Heart left ventricle (tissue), 16 donors: ENCODE results near the gene RANBP17. TPM values are rescaled to one million over a fixed set of nuclear protein-coding genes. Genes with fewer than 3 reads are reported as not detected.

Source experiments
- ATAC-seq, 4 donors: fragments of 200-7000 bp; cut with Tn5 transposase; one replicate each; pipeline ENCODE4 v1.9.1; 2020 to 2022; ENCODE audit warnings: moderate library complexity in 4 of 4, mild to moderate bottlenecking in 3 of 4, moderate number of reproducible peaks in 1 of 4
- DNase-seq, 5 donors: peaks; one replicate each; pipeline ENCODE4 v3.0.0-alpha.2; 2020
- H3K27ac ChIP-seq, 12 donors: fragments of 200-600 bp; sonication (generic) in 4 of 12; one replicate each; pipeline versions ENCODE4 v1.5.0 to v1.8.0; 2016 to 2022; ENCODE audit warnings: mild to moderate bottlenecking in 2 of 12
- H3K27me3 ChIP-seq, 9 donors: fragments of 200-600 bp; sonication (generic) in 2 of 9; one replicate each; pipeline versions ENCODE4 v1.5.1 to v1.8.0; 2016 to 2022; ENCODE audit warnings: mild to moderate bottlenecking in 3 of 9
- H3K36me3 ChIP-seq, 9 donors: fragments of 200-600 bp; sonication (generic) in 2 of 9; one replicate each; pipeline versions ENCODE4 v1.5.0 to v1.8.0; 2018 to 2022; ENCODE audit warnings: mild to moderate bottlenecking in 2 of 9
- H3K4me1 ChIP-seq, 12 donors: fragments of 200-600 bp; sonication (generic) in 4 of 12; one replicate each; pipeline versions ENCODE4 v1.5.0 to v1.8.0; 2016 to 2022; ENCODE audit warnings: mild to moderate bottlenecking in 3 of 12
- H3K4me3 ChIP-seq, 12 donors: fragments of 200-600 bp; sonication (generic) in 4 of 12; one replicate each; pipeline versions ENCODE4 v1.5.0 to v1.8.0; 2017 to 2022; ENCODE audit warnings: mild to moderate bottlenecking in 9 of 12, moderate library complexity in 4 of 12
- H3K9me3 ChIP-seq, 12 donors: fragments of 200-600 bp; sonication (generic) in 4 of 12; one replicate each; pipeline versions ENCODE4 v1.5.0 to v1.8.0; 2016 to 2022; ENCODE audit warnings: mild to moderate bottlenecking in 1 of 12
- POLR2A ChIP-seq, 2 donors: fragments of 450-650 bp; IDR thresholded peaks; one replicate each; pipeline ENCODE4 v1.6.1; 2017; ENCODE audit warnings: antibody characterized with exemption in 2 of 2, mild to moderate bottlenecking in 2 of 2, moderate library complexity in 2 of 2
- WGBS, 4 donors: extraction: QIAGEN DNeasy Blood & Tissue Kit in 2 of 4; methylation state at CpG; one replicate each; pipeline versions ENCODE4 v1.1.5 to v1.1.7; 2013 to 2018; 5-methylcytosine and 5-hydroxymethylcytosine counted together
- intact Hi-C, 10 donors: fragments of 100-400 bp; cut with DNase I; formaldehyde crosslinking; loops; one replicate each; pipeline versions ENCODE4 v1.11.1 to v1.14.2; 2022
- polyA plus RNA-seq, 2 donors: library from polyadenylated mRNA; stranded (reverse); fragments of 200-250 nt; gene quantifications; one replicate each; pipeline ENCODE4 v1.2.3, GENCODE V29; 2013
- total RNA-seq, 9 donors: library from RNA; depleted of rRNA in 2 of 9; stranded (reverse); fragments of >200 nt in 2 of 9; fragmentation: NEBNext Ultra II Directional in 3 of 9; extraction: Animal tissue kit (Norgen Biotek cat#: 25700) in 3 of 9; gene quantifications; one replicate each; pipeline versions ENCODE4 v1.1.0 to v1.2.4, GENCODE V29; 2016 to 2023
- TF ChIP-seq, protein P1 (sequence below), 12 donors: fragments of 200-600 bp; sonication (generic) in 4 of 12; IDR thresholded peaks; one replicate each; pipeline versions ENCODE4 v1.5.0 to v1.8.0; 2018 to 2022; ENCODE audit warnings: antibody characterized with exemption in 12 of 12, mild to moderate bottlenecking in 5 of 12
- donor health status: ischemic (EF 13 %, LVEDD 7.1; RV severe dilation, severe dysfunction).
- donor health status: healthy with polysubstance abuse.
- donor health status: DM: no; HTN: yes; CAD: no.
- donor health status: DM: no; HTN: no; CAD: no.
- donor health status: ischemic (EF 25% LVEDD 6.9; RV normal size, moderate dysfunction).
- donor health status: ischemic (EF 25% LVEDD 5.7; RV mildly dilated, moderate dysfunction).
- donor health status: healthy.
- donor health status: DM: yes; HTN: yes; CAD: no.
- donor health status: ischemic (EF 35%, LVEDD 5.7; RV mildly dilated, moderate dysfunction).
- donor health status: nonischemic (EF 11% LVEDD 7.7; RV severe dilation, severe dysfunction).
- donor health status: DM: yes; HTN: yes; CAD: no.
- donor health status: PGD.
- donor health status: ischemic (EF 29% LVEDD 5.4; RV normal size, mild dysfunction).
- donor health status: nonischemic (EF 23%, LVEDD 6.1; RV moderate dilation, normal function).

Gene RANBP17
- total and polyA plus RNA-seq, 11 donors = 0.65 to 11.5 (median 3.7) TPM

DNA sequence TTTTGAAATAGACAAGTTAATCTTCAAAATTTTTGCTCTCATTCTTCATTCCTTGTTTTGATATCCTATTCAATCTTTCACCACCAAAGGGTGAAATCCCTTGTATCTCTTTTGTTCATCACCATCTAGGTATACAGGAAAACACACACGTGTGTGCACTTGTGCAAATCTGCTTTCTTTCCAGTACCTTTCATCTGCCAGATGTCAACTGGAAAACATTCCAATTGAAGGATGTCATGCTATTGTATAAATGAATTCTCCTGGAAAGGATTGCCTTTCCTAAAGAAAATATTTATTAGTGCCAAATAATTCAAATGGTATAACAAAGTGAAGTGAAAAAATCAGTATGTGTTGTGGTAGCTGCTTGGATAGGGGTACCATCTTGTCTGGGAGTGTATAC lies 123.7 kb downstream of the RANBP17 start:
- Histone ChIP-seq H3K4me3 (no peak overlapping the region), H3K36me3 (no peaks in the 10 kb centered on the region), H3K27me3 (no peaks in the 10 kb centered on the region), H3K27ac (no peak overlapping the region), H3K9me3 (peaks cover 0 to 5% (median 2%) of the 10 kb centered on the region in 12 donors), H3K4me1 (no peaks in the 10 kb centered on the region)
- intact Hi-C loops = no loop called here
- 46 to 56% (median 52%) methylated on average over 1 of the region's 1 CpG for WGBS, 4 donors
- no peak for ATAC-seq
- no peak for TF ChIP-seq POLR2A (IDR thresholded peaks at IDR 0.05)
- TF ChIP-seq, protein P1, sequence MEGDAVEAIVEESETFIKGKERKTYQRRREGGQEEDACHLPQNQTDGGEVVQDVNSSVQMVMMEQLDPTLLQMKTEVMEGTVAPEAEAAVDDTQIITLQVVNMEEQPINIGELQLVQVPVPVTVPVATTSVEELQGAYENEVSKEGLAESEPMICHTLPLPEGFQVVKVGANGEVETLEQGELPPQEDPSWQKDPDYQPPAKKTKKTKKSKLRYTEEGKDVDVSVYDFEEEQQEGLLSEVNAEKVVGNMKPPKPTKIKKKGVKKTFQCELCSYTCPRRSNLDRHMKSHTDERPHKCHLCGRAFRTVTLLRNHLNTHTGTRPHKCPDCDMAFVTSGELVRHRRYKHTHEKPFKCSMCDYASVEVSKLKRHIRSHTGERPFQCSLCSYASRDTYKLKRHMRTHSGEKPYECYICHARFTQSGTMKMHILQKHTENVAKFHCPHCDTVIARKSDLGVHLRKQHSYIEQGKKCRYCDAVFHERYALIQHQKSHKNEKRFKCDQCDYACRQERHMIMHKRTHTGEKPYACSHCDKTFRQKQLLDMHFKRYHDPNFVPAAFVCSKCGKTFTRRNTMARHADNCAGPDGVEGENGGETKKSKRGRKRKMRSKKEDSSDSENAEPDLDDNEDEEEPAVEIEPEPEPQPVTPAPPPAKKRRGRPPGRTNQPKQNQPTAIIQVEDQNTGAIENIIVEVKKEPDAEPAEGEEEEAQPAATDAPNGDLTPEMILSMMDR (IDR thresholded peaks at IDR 0.05) = no peak
- DNase-seq = no peak

DNA sequence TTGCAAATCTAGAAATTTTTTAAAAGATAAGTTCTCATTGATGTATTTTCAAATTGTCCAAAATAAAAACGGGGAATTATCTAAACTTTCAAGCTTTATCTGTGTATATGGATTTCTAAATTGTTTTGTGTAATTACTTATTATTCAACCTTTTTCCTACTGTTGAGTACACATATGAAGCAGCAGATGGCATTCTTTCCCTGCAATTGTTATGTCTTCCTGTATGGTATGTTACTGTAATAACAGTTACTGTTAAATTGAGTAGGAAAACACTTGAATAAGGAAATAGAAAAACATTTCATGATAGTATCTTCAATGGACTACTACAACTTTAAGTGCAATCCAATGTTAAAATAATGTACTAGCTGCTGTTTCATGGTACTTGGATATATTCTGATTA lies 124.8 kb downstream of the RANBP17 start:
- DNase-seq (no peak), ATAC-seq (no peak)
- no peaks in the 10 kb centered on the region for H3K4me1 ChIP-seq
- no peaks in the 10 kb centered on the region for H3K9me3 ChIP-seq
- H3K27me3 ChIP-seq = no peaks in the 10 kb centered on the region
- TF ChIP-seq, protein P1 (IDR thresholded peaks at IDR 0.05) = peak in 1 of 12 donors; percentile 23
- no peak for TF ChIP-seq POLR2A (IDR thresholded peaks at IDR 0.05)
- WGBS, 4 donors = 0 to 39% (median 17%) methylated on average over 1 of the region's 1 CpG
- H3K27ac ChIP-seq = no peak overlapping the region
- intact Hi-C loops = no loop called here
- no peaks in the 10 kb centered on the region for H3K36me3 ChIP-seq
- H3K4me3 ChIP-seq = no peak overlapping the region

- DNase-seq (no peak), ATAC-seq (no peak)
- no peak for TF ChIP-seq POLR2A (IDR thresholded peaks at IDR 0.05)
- TF ChIP-seq, protein P1 (IDR thresholded peaks at IDR 0.05) = no peak
- Histone ChIP-seq H3K4me1 (no peaks in the 10 kb centered on the region), H3K4me3 (no peak overlapping the region), H3K27ac (no peak overlapping the region), H3K27me3 (no peaks in the 10 kb centered on the region), H3K36me3 (no peaks in the 10 kb centered on the region), H3K9me3 (no peaks in the 10 kb centered on the region)
- intact Hi-C loops = no loop called here
Observed at GRCh38 chr5:170993476-170993875, 131.7 kb downstream of the RANBP17 start.

DNA sequence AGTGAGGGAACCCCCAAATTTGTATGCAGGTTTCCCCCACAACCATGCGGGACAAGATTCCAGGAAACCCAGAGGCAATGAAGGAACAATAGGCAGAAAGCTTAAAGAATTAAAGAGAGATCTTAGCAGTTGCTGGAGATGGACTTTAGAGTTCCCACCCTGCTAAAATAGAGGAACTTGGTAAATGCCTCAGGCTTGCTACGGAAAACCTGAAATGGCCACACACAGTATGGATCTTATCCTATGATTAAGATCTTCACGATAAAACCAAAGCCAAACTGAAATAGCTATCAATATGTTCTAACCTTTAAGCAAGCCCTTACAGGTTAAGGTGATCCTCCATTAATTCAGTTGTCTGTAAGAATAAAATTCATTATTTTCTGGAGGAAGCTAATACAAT lies 148.3 kb downstream of the RANBP17 start:
- H3K27me3 ChIP-seq = no peaks in the 10 kb centered on the region
- ATAC-seq (no peak), DNase-seq (no peak)
- no peak overlapping the region for H3K27ac ChIP-seq
- H3K4me1 ChIP-seq = no peaks in the 10 kb centered on the region
- H3K9me3 ChIP-seq = no peaks in the 10 kb centered on the region
- H3K4me3 ChIP-seq = no peak overlapping the region
- no peaks in the 10 kb centered on the region for H3K36me3 ChIP-seq
- intact Hi-C loops = no loop called here
- TF ChIP-seq, protein P1 (IDR thresholded peaks at IDR 0.05) = no peak
- TF ChIP-seq POLR2A (IDR thresholded peaks at IDR 0.05) = no peak
- WGBS, 4 donors = 88 to 90% (median 89%) methylated on average over 3 of the region's 3 CpGs
